ENCODE results near the gene CENPL. TPM values are rescaled to one million over a fixed set of nuclear protein-coding genes. Genes with fewer than 3 reads are reported as not detected.
"Not testable (repeated sequence)": the region's sequence is repeated elsewhere in the genome, so short reads cannot be mapped to it uniquely, and the experiment has no call there.

The CENPL gene
- total RNA-seq, 1 experiment from 2014 or later: 45.7 TPM

- DNase-seq (ENCODE audit: extremely low read depth, low read depth): not testable (repeated sequence)
These were observed 60.4 kb downstream of the CENPL start for GRCh38 chr1:173764331-173764730.

- no peak for DNase-seq (ENCODE audit: extremely low read depth, low read depth)
These were observed 65.7 kb downstream of the CENPL start for GRCh38 chr1:173758980-173759379.

GRCh38 chr1:173758110-173758509 is 66.6 kb downstream of the CENPL start:
- no peak for DNase-seq (ENCODE audit: extremely low read depth, low read depth)

- no peak for DNase-seq (ENCODE audit: extremely low read depth, low read depth)
These were observed 67.0 kb downstream of the CENPL start for GRCh38 chr1:173757666-173758065.

- DNase-seq (ENCODE audit: extremely low read depth, low read depth): no peak
These were observed 70.9 kb downstream of the CENPL start for GRCh38 chr1:173753830-173754229.

Small RNAs within 50 kb of the gene (small RNA-seq; reads per million reads assigned to genes)
- 0 reads per million in 2 experiments for gene RF00019

Other genes starting within 250 kb of the CENPL start
- not detected in 2 replicates for gene SLC9C2, start 221.8 kb downstream of the CENPL start, total RNA-seq (2014; rRNA removed; shearing (Covaris generic))
- gene TEX50, start 189.5 kb downstream of the CENPL start, total RNA-seq (2014; rRNA removed; shearing (Covaris generic)): not detected in 2 replicates
- gene ANKRD45, start 155.0 kb downstream of the CENPL start, total RNA-seq (2014; rRNA removed; shearing (Covaris generic)): not detected in 2 replicates
- gene KLHL20, start 109.9 kb downstream of the CENPL start, total RNA-seq (2014; rRNA removed; shearing (Covaris generic)): 30.1 and 30.5 TPM in 2 replicates
- 48.3 and 58.7 TPM in 2 replicates for gene DARS2, start 210 bp downstream of the CENPL start, total RNA-seq (2014; rRNA removed; shearing (Covaris generic))
- 2,815 and 2,952 TPM in 2 replicates for gene GAS5, start 43.1 kb upstream of the CENPL start, total RNA-seq (2014; rRNA removed; shearing (Covaris generic))
- 12.6 and 14.3 TPM in 2 replicates for gene ZBTB37, start 43.5 kb upstream of the CENPL start, total RNA-seq (2014; rRNA removed; shearing (Covaris generic))
- gene SERPINC1, start 92.4 kb upstream of the CENPL start, total RNA-seq (2014; rRNA removed; shearing (Covaris generic)): 0.17 TPM in 1 of 2 replicates, not detected in the other
- gene RC3H1, start 197.5 kb upstream of the CENPL start, total RNA-seq (2014; rRNA removed; shearing (Covaris generic)): 15.4 and 20.8 TPM in 2 replicates